ENCODE measurements around the gene WFDC8. TPM values are rescaled to one million over a fixed set of nuclear protein-coding genes. Genes with fewer than 3 reads are reported as not detected.

WFDC8 gene
- not detected in 2 replicates for total RNA-seq

GRCh38 chr20:45579184-45579583, at the start of gene WFDC8:
Gene WFDC8, minus strand, starts transcription at chr20:45579284. Its CDS starts 37 bp downstream, at chr20:45579247.

GRCh38 chr20:45547206-45547770, 31.8 kb downstream of the WFDC8 start, which contains the start of gene EPPIN:
Gene EPPIN, minus strand, starts transcription at chr20:45547401. Its CDS starts 44 bp downstream, at chr20:45547357.

GRCh38 chr20:45539382-45539781, 39.7 kb downstream of the WFDC8 start, which contains the start of gene WFDC6:
Gene WFDC6, minus strand, starts transcription at chr20:45539482. Its CDS starts 75 bp downstream, at chr20:45539407.

GRCh38 chr20:45515147-45515913, 63.8 kb downstream of the WFDC8 start, which contains the start of gene SPINT3:
Gene SPINT3, minus strand, starts transcription at chr20:45515622. Its CDS starts 14 bp downstream, at chr20:45515608.

Small RNAs within 50 kb of the gene (small RNA-seq; reads per million reads assigned to genes)
- gene AL031663.1 (not detected), gene HSPD1P21 (not detected), gene RNA5SP485 (not detected)

Other genes with a start within 250 kb of the WFDC8 start
- 353 and 389 TPM in 2 replicates for gene SDC4, start 230.9 kb downstream of the WFDC8 start, total RNA-seq
- 25.7 and 34.5 TPM in 2 replicates for gene SYS1, start 216.1 kb downstream of the WFDC8 start, total RNA-seq
- not detected in 2 replicates for gene TP53TG5, start 201.0 kb downstream of the WFDC8 start, total RNA-seq
- 4.1 and 4.5 TPM in 2 replicates for gene DBNDD2, start 171.0 kb downstream of the WFDC8 start, total RNA-seq
- 46.9 and 52.1 TPM in 2 replicates for gene PIGT, start 163.1 kb downstream of the WFDC8 start, total RNA-seq
- 0.22 and 0.65 TPM in 2 replicates for gene WFDC2, start 109.5 kb downstream of the WFDC8 start, total RNA-seq
- gene SPINT3, start 63.7 kb downstream of the WFDC8 start, total RNA-seq, result not detected in 2 replicates
- gene WFDC6, start 39.8 kb downstream of the WFDC8 start, total RNA-seq, result not detected in 2 replicates
- gene EPPIN, start 31.9 kb downstream of the WFDC8 start, total RNA-seq, result not detected in 2 replicates
- not detected in 2 replicates for gene WFDC10A, start 50.5 kb upstream of the WFDC8 start, total RNA-seq
- gene WFDC9, start 52.0 kb upstream of the WFDC8 start, total RNA-seq, result not detected in 2 replicates
- not detected in 2 replicates for gene WFDC11, start 91.0 kb upstream of the WFDC8 start, total RNA-seq
- not detected in 2 replicates for gene WFDC13, start 122.8 kb upstream of the WFDC8 start, total RNA-seq
- gene WFDC10B, start 125.7 kb upstream of the WFDC8 start, total RNA-seq, result not detected in 2 replicates
- not detected in 2 replicates for gene SPINT4, start 143.1 kb upstream of the WFDC8 start, total RNA-seq
- gene WFDC3, start 212.6 kb upstream of the WFDC8 start, total RNA-seq, result 0.76 and 1.4 TPM in 2 replicates
- gene DNTTIP1, start 212.7 kb upstream of the WFDC8 start, total RNA-seq, result 20.6 and 22.6 TPM in 2 replicates
- 17.1 and 17.3 TPM in 2 replicates for gene UBE2C, start 233.4 kb upstream of the WFDC8 start, total RNA-seq
- gene TNNC2, start 248.0 kb upstream of the WFDC8 start, total RNA-seq, result 0.39 and 1.4 TPM in 2 replicates